H1 (cell line): ENCODE results near the gene MCUR1. TPM values are rescaled to one million over a fixed set of nuclear protein-coding genes. Genes with fewer than 3 reads are reported as not detected.

Source experiments
- CTCF ChIA-PET: fragments of 300-600 bp; sonication (Branson Sonifier 250); formaldehyde crosslinking; loops from one replicate; lab custom pipeline; 2021; ENCODE audit not compliant: partially characterized antibody; lab: Charles Lee
- POLR2A ChIA-PET: fragments of 300-600 bp; sonication (Branson Sonifier 250); formaldehyde crosslinking; loops from one replicate; lab custom pipeline; 2021; ENCODE audit warnings: inconsistent platforms; ENCODE audit not compliant: partially characterized antibody; lab: Charles Lee
- DNase-seq, 2 experiments: peaks; one replicate each; pipeline versions ENCODE4 v3.0.0 to v3.0.0-alpha.2; 2010 to 2022; ENCODE audit warnings: low spot score in 2 of 2, low read depth in 1 of 2, mixed read lengths in 1 of 2
- FAIRE-seq: peaks from 2 replicates; lab custom pipeline; 2011; peaks lifted over from hg19 to GRCh38; lab: Jason Lieb, UNC
- H2AFZ ChIP-seq: 2 replicates; pipeline ENCODE4 v1.8.1; 2012; ENCODE audit warnings: low read length, inconsistent platforms
- H2AK5ac ChIP-seq: 2 replicates; pipeline ENCODE4 v1.6.1; 2013; ENCODE audit warnings: low read depth, low read length
- H2BK120ac ChIP-seq: replicated peaks from 2 replicates; pipeline ENCODE3; 2013; ENCODE audit warnings: low read depth, low read length, inconsistent platforms
- H2BK12ac ChIP-seq: 2 replicates; pipeline ENCODE4 v1.6.1; 2013; ENCODE audit warnings: low read depth, low read length
- H2BK15ac ChIP-seq: 2 replicates; pipeline ENCODE4 v1.6.1; 2013; ENCODE audit warnings: low read length
- H2BK20ac ChIP-seq: 2 replicates; pipeline ENCODE4 v1.6.1; 2013; ENCODE audit warnings: low read length
- H2BK5ac ChIP-seq: 2 replicates; pipeline ENCODE4 v1.6.1; 2013; ENCODE audit warnings: low read depth, low read length
- H3K14ac ChIP-seq: 2 replicates; pipeline ENCODE4 v1.6.1; 2013; ENCODE audit warnings: inconsistent platforms; ENCODE audit not compliant: insufficient read length
- H3K18ac ChIP-seq: 2 replicates; pipeline ENCODE4 v1.6.1; 2013; ENCODE audit warnings: low read length; ENCODE audit errors: extremely low read depth
- H3K23ac ChIP-seq: 2 replicates; pipeline ENCODE4 v1.6.1; 2013; ENCODE audit warnings: inconsistent platforms; ENCODE audit not compliant: insufficient read length
- H3K23me2 ChIP-seq: 2 replicates; pipeline ENCODE4 v1.6.1; 2013; ENCODE audit warnings: low read depth, low read length
- H3K27ac ChIP-seq: 2 replicates; pipeline ENCODE4 v1.6.1; 2011; ENCODE audit warnings: low read depth, low read length, inconsistent platforms
- H3K27me3 ChIP-seq, 4 experiments: replicated peaks in 1 of 4; 1 replicate in 1 of 4; 2 replicates in 3 of 4; pipeline versions ENCODE4 v1.6.1 to v1.8.1; 2011 to 2013; ENCODE audit warnings: low read length in 3 of 4, mild to moderate bottlenecking in 3 of 4, inconsistent platforms in 2 of 4, mixed read lengths in 2 of 4, moderate library complexity in 1 of 4; ENCODE audit not compliant: control insufficient read depth in 3 of 4, insufficient read depth in 3 of 4; ENCODE audit errors: extremely low read depth in 1 of 4
- H3K36me3 ChIP-seq, 4 experiments: 2 replicates each; pipeline versions ENCODE4 v1.6.1 to v1.8.1; 2011 to 2013; ENCODE audit warnings: mild to moderate bottlenecking in 4 of 4, low read length in 3 of 4, moderate library complexity in 2 of 4, control low read depth in 1 of 4, inconsistent platforms in 1 of 4; ENCODE audit not compliant: insufficient read depth in 4 of 4, control insufficient read depth in 2 of 4
- H3K4ac ChIP-seq: replicated peaks from 2 replicates; pipeline ENCODE3; 2013; ENCODE audit warnings: low read length, low read depth, mixed read lengths, inconsistent platforms; ENCODE audit not compliant: insufficient read length
- H3K4me1 ChIP-seq, 4 experiments: replicated peaks in 1 of 4; 1 replicate in 1 of 4; 2 replicates in 3 of 4; pipeline versions ENCODE4 v1.6.1 to v1.8.1; 2011 to 2013; ENCODE audit warnings: low read length in 3 of 4, inconsistent platforms in 2 of 4, mixed read lengths in 1 of 4; ENCODE audit not compliant: insufficient read depth in 4 of 4, control insufficient read depth in 3 of 4
- H3K4me2 ChIP-seq, 2 experiments: 2 replicates each; pipeline versions ENCODE4 v1.6.1 to v1.8.1; 2011 to 2013; ENCODE audit warnings: low read depth in 2 of 2, low read length in 2 of 2, control low read depth in 1 of 2, inconsistent platforms in 1 of 2, mild to moderate bottlenecking in 1 of 2; ENCODE audit not compliant: insufficient read depth in 1 of 2
- H3K4me3 ChIP-seq, 4 experiments: fragments of 200-600, 300-600 bp in 1 of 4; sonication (generic), shearing (Covaris generic), sonication (Bioruptor Twin) in 1 of 4; 2 replicates each; pipeline versions ENCODE4 v1.5.1 to v1.8.1; 2011 to 2016; ENCODE audit warnings: low read length in 4 of 4, low read depth in 3 of 4, control low read depth in 2 of 4, inconsistent platforms in 2 of 4, mild to moderate bottlenecking in 2 of 4, mixed read lengths in 1 of 4, moderate library complexity in 1 of 4; ENCODE audit not compliant: insufficient read depth in 2 of 4; ENCODE audit errors: extremely low read depth in 1 of 4
- H3K56ac ChIP-seq: replicated peaks from 2 replicates; pipeline ENCODE3; 2013; ENCODE audit warnings: low read depth, mild to moderate bottlenecking, mixed read lengths, low read length, inconsistent platforms; ENCODE audit not compliant: insufficient read length
- H3K79me1 ChIP-seq: 2 replicates; pipeline ENCODE4 v1.6.1; 2013; ENCODE audit warnings: low read depth, low read length, control low read depth
- H3K79me2 ChIP-seq, 2 experiments: 2 replicates each; pipeline versions ENCODE4 v1.6.1 to v1.8.1; 2012 to 2013; ENCODE audit warnings: low read length in 2 of 2, mild to moderate bottlenecking in 2 of 2, inconsistent platforms in 1 of 2; ENCODE audit not compliant: insufficient read depth in 2 of 2, control insufficient read depth in 1 of 2
- H3K9ac ChIP-seq, 4 experiments: replicated peaks in 1 of 4; 1 replicate in 1 of 4; 2 replicates in 3 of 4; pipeline versions ENCODE4 v1.6.1 to v1.8.1; 2011 to 2013; ENCODE audit warnings: low read depth in 3 of 4, low read length in 3 of 4, control low read depth in 2 of 4, mild to moderate bottlenecking in 2 of 4, moderate library complexity in 2 of 4, inconsistent platforms in 1 of 4; ENCODE audit errors: extremely low read depth in 1 of 4
- H3K9me3 ChIP-seq, 2 experiments: 2 replicates each; pipeline versions ENCODE4 v1.6.1 to v1.8.1; 2012 to 2013; ENCODE audit warnings: mild to moderate bottlenecking in 2 of 2, moderate library complexity in 2 of 2, control low read depth in 1 of 2, inconsistent platforms in 1 of 2, low read depth in 1 of 2, low read length in 1 of 2, mixed read lengths in 1 of 2; ENCODE audit not compliant: insufficient read depth in 2 of 2
- H4K20me1 ChIP-seq, 2 experiments: replicated peaks in 1 of 2; 2 replicates each; pipeline versions ENCODE3 to v1.8.1; 2011 to 2013; ENCODE audit warnings: inconsistent platforms in 2 of 2, low read length in 2 of 2, mild to moderate bottlenecking in 1 of 2; ENCODE audit not compliant: insufficient read depth in 2 of 2, control insufficient read depth in 1 of 2
- H4K5ac ChIP-seq: 2 replicates; pipeline ENCODE4 v1.6.1; 2013; ENCODE audit warnings: low read length, low read depth, mixed read lengths, inconsistent platforms; ENCODE audit not compliant: insufficient read length
- H4K8ac ChIP-seq: 2 replicates; pipeline ENCODE4 v1.8.0; 2013; ENCODE audit warnings: mild to moderate bottlenecking, moderate library complexity, low read length, inconsistent platforms; ENCODE audit not compliant: insufficient read depth; ENCODE audit errors: extremely low read depth
- H4K91ac ChIP-seq: replicated peaks from 2 replicates; pipeline ENCODE3; 2013; ENCODE audit warnings: low read length, mixed read lengths, inconsistent platforms; ENCODE audit not compliant: insufficient read length
- NRF1 ChIP-seq: IDR thresholded peaks from 2 replicates; pipeline ENCODE4 v1.6.1; 2011; ENCODE audit warnings: mild to moderate bottlenecking, low read depth, low read length, improper control_type of control experiment
- WGBS, 2 experiments: shearing (Covaris generic) in 1 of 2; methylation state at CpG; one replicate each; pipeline versions ENCODE4 v1.1.6 to v1.1.7; 2013 to 2015; ENCODE audit warnings: low lambda C conversion rate in 2 of 2, mixed read lengths in 2 of 2, inconsistent platforms in 1 of 2, low coverage in 1 of 2, missing lambda C conversion rate in 1 of 2; ENCODE audit not compliant: insufficient replicate concordance in 2 of 2, insufficient coverage in 1 of 2, insufficient read length in 1 of 2; ENCODE audit errors: extremely low coverage in 1 of 2, missing lambda C conversion rate in 1 of 2; 5-methylcytosine and 5-hydroxymethylcytosine counted together
- polyA plus RNA-seq, 7 experiments: library from polyadenylated mRNA; depleted of rRNA in 3 of 7; stranded (reverse) in 5 of 7; unstranded in 2 of 7; fragments of >200 nt in 5 of 7; fragments of 200-250 nt in 2 of 7; gene quantifications; 1 replicate in 5 of 7; 2 replicates in 1 of 7; 4 replicates in 1 of 7; pipeline versions ENCODE4 v1.2.1 to v1.2.3, GENCODE V29; 2011 to 2013; ENCODE audit warnings: missing spikeins in 2 of 7, mixed read lengths in 2 of 7
- total RNA-seq: library from RNA; stranded (reverse); fragmentation: NEBNext Ultra II Directional; extraction: Animal tissue kit (Norgen Biotek cat#: 25700); gene quantifications from 2 replicates; pipeline ENCODE4 v1.2.1, GENCODE V29; 2021
- TF ChIP-seq, protein P1 (sequence below): IDR thresholded peaks from 2 replicates; pipeline ENCODE4 v1.6.1; 2012; ENCODE audit warnings: inconsistent platforms

Gene MCUR1
- total and polyA plus RNA-seq, 2 of the 8 experiments (the other 6 are each of a cell fraction or from before 2014, with no cell fraction given), result 9.6 to 37.3 TPM

- H3K79me2 ChIP-seq, result no peaks in the 10 kb centered on the region
- no peaks in the 10 kb centered on the region for H3K36me3 ChIP-seq
- no peak overlapping the region for H3K4ac ChIP-seq
- H4K8ac ChIP-seq, result no peak overlapping the region
- H2AK5ac ChIP-seq, result no peak overlapping the region
- 94% methylated on average over 25 of the region's 47 CpGs; no CpG with 5 or more reads in 1 of the 2 experiments for WGBS, 2 experiments
- H3K4me1 ChIP-seq, result peaks cover 0 to 4% (median 0%) of the 10 kb centered on the region in 4 experiments; a peak in 1 of 7 replicates
- no peak overlapping the region for H3K56ac ChIP-seq
- no peak overlapping the region for H3K27ac ChIP-seq
- H3K4me3 ChIP-seq, result no peak overlapping the region
- no peak overlapping the region for H3K9ac ChIP-seq
- H3K18ac ChIP-seq, result no peak overlapping the region
- H2BK120ac ChIP-seq, result no peak overlapping the region
- no peak overlapping the region for H2BK20ac ChIP-seq
- H3K9me3 ChIP-seq, result peaks cover 0 to 6% of the 10 kb centered on the region in 2 experiments; a peak in 1 of 4 replicates
- DNase-seq (no peak), FAIRE-seq (no peak)
- H2AFZ ChIP-seq, result no peak overlapping the region
- no peaks in the 10 kb centered on the region for H3K27me3 ChIP-seq
- TF ChIP-seq, protein P1, sequence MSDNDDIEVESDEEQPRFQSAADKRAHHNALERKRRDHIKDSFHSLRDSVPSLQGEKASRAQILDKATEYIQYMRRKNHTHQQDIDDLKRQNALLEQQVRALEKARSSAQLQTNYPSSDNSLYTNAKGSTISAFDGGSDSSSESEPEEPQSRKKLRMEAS, result no peak
- TF ChIP-seq NRF1, result no peak
- H3K4me2 ChIP-seq, result no peak overlapping the region
- CTCF ChIA-PET, result interaction anchor here (0.6 to 2.0 kb wide), 9 partner anchors 9 to 144 kb away, joined by 3 to 7 read pairs (median 3); no protein-coding TSS in a partner anchor
- no peak overlapping the region for H4K91ac ChIP-seq
- no peak overlapping the region for H4K5ac ChIP-seq
- H3K23ac ChIP-seq, result no peak overlapping the region
- H3K14ac ChIP-seq, result no peak overlapping the region
- no peak overlapping the region for H2BK5ac ChIP-seq
- no peak overlapping the region for H2BK15ac ChIP-seq
- POLR2A ChIA-PET, result interaction anchor here (1.0 kb wide), 1 partner anchor 45 kb away, joined by 4 read pairs; the partner anchor contains the start of gene MCUR1
- no peaks in the 10 kb centered on the region for H3K79me1 ChIP-seq
- H3K23me2 ChIP-seq, result no peaks in the 10 kb centered on the region
- no peaks in the 10 kb centered on the region for H4K20me1 ChIP-seq
- no peak overlapping the region; the same call in 1 of the 2 replicates for H2BK12ac ChIP-seq
Observed at GRCh38 chr6:13769034-13769654, 45.2 kb downstream of the MCUR1 start.
